Measurements from ENCODE around the gene HEXA. TPM values are rescaled to one million over a fixed set of nuclear protein-coding genes. Genes with fewer than 3 reads are reported as not detected.

HEXA gene
- polyA plus RNA-seq, 2 of the 4 experiments (the other 2 are of a cell fraction), result 112 to 148 TPM

GRCh38 chr15:72377331-72377730 is 1.5 kb upstream of the HEXA start:
- H3K4me3 ChIP-seq, result no peak overlapping the region
- DNase-seq (ENCODE audit: low read depth in 1 of 2, low spot score in 1 of 2), result no peak
- H3K4me2 ChIP-seq, result peak overlapping the region; percentile 86; the same call in 2 of the 3 replicates
- WGBS (ENCODE audit: missing lambda C conversion rate), result 61% methylated on average over 1 of the region's 1 CpG
- no peak overlapping the region for H3K27ac ChIP-seq
- ChIA-PET CTCF (interaction anchor here (0.9 to 1.1 kb wide), 3 partner anchors 16 to 77 kb away, joined by 3 read pairs; no protein-coding TSS in a partner anchor), POLR2A (no interaction called here)
- no peak for ATAC-seq
- no peaks in the 10 kb centered on the region for H3K9me3 ChIP-seq
- peaks cover 18% of the 10 kb centered on the region for H3K4me1 ChIP-seq
- FAIRE-seq, result no peak
- TF ChIP-seq E2F6 (IDR thresholded peaks at IDR 0.05; ENCODE audit: borderline replicate concordance, low read depth) (no peak), FOSL2 (IDR thresholded peaks at IDR 0.05) (no peak), FOSL2 (CRISPR knock-in tag; IDR thresholded peaks at IDR 0.05) (no peak), HOXB13 (CRISPR knock-in tag; IDR thresholded peaks at IDR 0.05; ENCODE audit: low read depth) (no peak), CHD4 (IDR thresholded peaks at IDR 0.05; ENCODE audit: borderline replicate concordance) (no peak), MAFK (IDR thresholded peaks at IDR 0.05; ENCODE audit: partially characterized antibody) (no peak), MAZ (IDR thresholded peaks at IDR 0.05; ENCODE audit: borderline replicate concordance, low read depth, low read length) (no peak), KDM1A (IDR thresholded peaks at IDR 0.05; ENCODE audit: low read depth) (no peak), JUN (IDR thresholded peaks at IDR 0.05) (no peak)
- TF ChIP-seq, protein P1, sequence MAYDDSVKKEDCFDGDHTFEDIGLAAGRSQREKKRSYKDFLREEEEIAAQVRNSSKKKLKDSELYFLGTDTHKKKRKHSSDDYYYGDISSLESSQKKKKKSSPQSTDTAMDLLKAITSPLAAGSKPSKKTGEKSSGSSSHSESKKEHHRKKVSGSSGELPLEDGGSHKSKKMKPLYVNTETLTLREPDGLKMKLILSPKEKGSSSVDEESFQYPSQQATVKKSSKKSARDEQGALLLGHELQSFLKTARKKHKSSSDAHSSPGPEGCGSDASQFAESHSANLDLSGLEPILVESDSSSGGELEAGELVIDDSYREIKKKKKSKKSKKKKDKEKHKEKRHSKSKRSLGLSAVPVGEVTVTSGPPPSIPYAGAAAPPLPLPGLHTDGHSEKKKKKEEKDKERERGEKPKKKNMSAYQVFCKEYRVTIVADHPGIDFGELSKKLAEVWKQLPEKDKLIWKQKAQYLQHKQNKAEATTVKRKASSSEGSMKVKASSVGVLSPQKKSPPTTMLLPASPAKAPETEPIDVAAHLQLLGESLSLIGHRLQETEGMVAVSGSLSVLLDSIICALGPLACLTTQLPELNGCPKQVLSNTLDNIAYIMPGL (CRISPR knock-in tag; IDR thresholded peaks at IDR 0.05; ENCODE audit: borderline replicate concordance), result no peak

- POLR2A ChIA-PET, result interaction anchor here (0.6 to 2.4 kb wide), 11 partner anchors 9 to 310 kb away, joined by 3 to 16 read pairs (median 3); partner anchors contain the start of genes ARIH1, BBS4 and HIGD2B
- no peaks in the 10 kb centered on the region for H3K9me3 ChIP-seq
- peaks cover 18% of the 10 kb centered on the region for H3K4me1 ChIP-seq
- peak overlapping the region; percentile 86 to 91 for H3K27ac ChIP-seq
- H3K4me3 ChIP-seq, result peak overlapping the region; percentile 77
- peak; percentile 70 to 78 for ATAC-seq
- H3K4me2 ChIP-seq, result peak overlapping the region; percentile 86
- no peak for FAIRE-seq
- DNase-seq (ENCODE audit: low read depth in 1 of 2, low spot score in 1 of 2), result peak in 1 of 2 experiments; percentile 14
- CTCF ChIA-PET, result no interaction called here
- TF ChIP-seq PHF8 (IDR thresholded peaks at IDR 0.05; ENCODE audit: borderline replicate concordance, low read depth), result peak; percentile 69
- no peak for TF ChIP-seq RNF2 (IDR thresholded peaks at IDR 0.05; ENCODE audit: borderline replicate concordance, low read depth)
- under 1% methylated on average over 15 of the region's 17 CpGs for WGBS (ENCODE audit: missing lambda C conversion rate)
Observed at GRCh38 chr15:72375501-72375845, 341 bp downstream of the HEXA start.

DNA sequence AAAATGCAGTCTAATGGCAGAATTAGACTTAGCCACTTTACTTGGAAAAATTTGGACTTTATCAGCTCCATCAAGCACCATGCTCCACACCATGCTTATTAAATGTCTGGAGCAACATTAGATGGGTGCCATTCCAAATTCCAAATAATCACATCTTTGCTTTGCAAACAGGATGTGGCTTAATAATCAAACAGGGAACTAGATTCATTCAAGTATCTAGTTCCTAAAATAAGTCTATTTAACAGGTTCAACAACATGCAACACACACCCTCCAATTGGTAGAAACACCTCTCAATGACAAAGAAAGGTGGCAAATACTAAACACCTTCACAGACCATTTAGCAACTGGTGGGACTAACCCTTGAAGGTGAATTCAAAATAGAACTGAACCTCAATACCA is 3.5 kb downstream of the HEXA start:
- TF ChIP-seq CTCF (IDR thresholded peaks at IDR 0.05) (no peak), EHMT2 (IDR thresholded peaks at IDR 0.05; ENCODE audit: low read depth) (no peak), FOSB (CRISPR knock-in tag; IDR thresholded peaks at IDR 0.05) (no peak), KDM5A (IDR thresholded peaks at IDR 0.05) (no peak), CBX2 (IDR thresholded peaks at IDR 0.05; ENCODE audit: borderline replicate concordance, low read depth) (no peak)
- Histone ChIP-seq H3K4me2 (no peak overlapping the region), H3K4me1 (peaks cover 18% of the 10 kb centered on the region), H3K4me3 (no peak overlapping the region), H3K27ac (no peak overlapping the region), H3K9me3 (no peaks in the 10 kb centered on the region)
- POLR2A ChIA-PET, result no interaction called here
- no peak for ATAC-seq
- CTCF ChIA-PET, result interaction anchor here (1.4 kb wide), 1 partner anchor 10 kb away, joined by 4 read pairs; no protein-coding TSS in a partner anchor
- DNase-seq (ENCODE audit: low read depth in 1 of 2, low spot score in 1 of 2), result no peak
- FAIRE-seq, result no peak

Measured in A549 (cell line).